K562 (cell line): Measurements from ENCODE around the gene FPGS. TPM values are rescaled to one million over a fixed set of nuclear protein-coding genes. Genes with fewer than 3 reads are reported as not detected.

Source experiments
- CTCF ChIP-seq, 3 experiments: IDR thresholded peaks in 2 of 3; conservative IDR thresholded peaks in 1 of 3; 2 replicates each; pipeline ENCODE4 v1.5.1; 2011 to 2012; ENCODE audit warnings: low read length in 3 of 3, mild to moderate bottlenecking in 3 of 3, control low read depth in 2 of 3, improper control_type of control experiment in 1 of 3, inconsistent platforms in 1 of 3, low read depth in 1 of 3, mixed read lengths in 1 of 3, moderate library complexity in 1 of 3; ENCODE audit not compliant: insufficient read depth in 2 of 3
- CXXC5 ChIP-seq: fragments of 250-450 bp; sonication (Bioruptor Pico); IDR thresholded peaks from 2 replicates; pipeline ENCODE4 v1.8.0; 2022; ENCODE audit warnings: inconsistent platforms, mild to moderate bottlenecking, moderate library complexity
- DACH1 ChIP-seq: fragments of 450-650 bp; IDR thresholded peaks from 2 replicates; pipeline ENCODE4 v1.6.1; 2018; ENCODE audit not compliant: partially characterized antibody
- E2F1 ChIP-seq: sonication (generic); formaldehyde crosslinking; IDR thresholded peaks from 2 replicates; pipeline ENCODE4 v1.8.1; 2023; ENCODE audit warnings: mild to moderate bottlenecking, missing genetic modification reagents, moderate library complexity
- ELF1 ChIP-seq: fragments of 200-800 bp; sonication (Bioruptor generic); IDR thresholded peaks from 2 replicates; pipeline ENCODE4 v1.6.1; 2016; ENCODE audit warnings: missing genetic modification characterization, missing compliant biosample characterization
- ELF2 ChIP-seq: fragments of 250-450 bp; sonication (Bioruptor Pico); IDR thresholded peaks from 2 replicates; pipeline ENCODE4 v1.5.0; 2021; ENCODE audit warnings: mild to moderate bottlenecking
- ELF4 ChIP-seq: fragments of 450-650 bp; formaldehyde crosslinking; IDR thresholded peaks from 2 replicates; pipeline ENCODE4 v1.4.0; 2022; ENCODE audit warnings: missing genetic modification characterization
- ESRRA ChIP-seq: fragments of 450-650 bp; IDR thresholded peaks from 2 replicates; pipeline ENCODE4 v1.6.1; 2014; ENCODE audit warnings: low read depth, mild to moderate bottlenecking, moderate library complexity, borderline replicate concordance
- HNRNPL ChIP-seq: fragments of 200-400 bp; formaldehyde crosslinking; IDR thresholded peaks from 2 replicates; pipeline ENCODE4 v1.6.1; 2017; ENCODE audit warnings: low read depth, mild to moderate bottlenecking, low read length
- LCOR ChIP-seq: sonication (generic); formaldehyde crosslinking; IDR thresholded peaks from 2 replicates; pipeline ENCODE4 v1.8.0; 2022; ENCODE audit warnings: mild to moderate bottlenecking, missing genetic modification reagents
- MAX ChIP-seq: sonication (generic); formaldehyde crosslinking; IDR thresholded peaks from 2 replicates; pipeline ENCODE4 v1.9.0; 2022; ENCODE audit warnings: mild to moderate bottlenecking, missing genetic modification reagents
- MCM7 ChIP-seq, 2 experiments: fragments of 450-650 bp; IDR thresholded peaks; 2 replicates each; pipeline ENCODE4 v1.6.1; 2016 to 2018
- NR3C1 ChIP-seq: sonication (generic); formaldehyde crosslinking; IDR thresholded peaks from 2 replicates; pipeline ENCODE4 v1.8.1; 2022; ENCODE audit warnings: missing genetic modification reagents
- RCOR1 ChIP-seq, 2 experiments: IDR thresholded peaks; 2 replicates each; pipeline ENCODE4 v1.6.1; 2012; ENCODE audit warnings: low read depth in 2 of 2, low read length in 2 of 2, borderline replicate concordance in 1 of 2, improper control_type of control experiment in 1 of 2
- STAG1 ChIP-seq: sonication (generic); formaldehyde crosslinking; IDR thresholded peaks from 2 replicates; pipeline ENCODE4 v1.5.0; 2020; ENCODE audit warnings: missing genetic modification reagents, borderline replicate concordance
- STAT5B ChIP-seq: fragments of 250-450 bp; sonication (Bioruptor Pico); IDR thresholded peaks from 2 replicates; pipeline ENCODE4 v1.8.0; 2021; ENCODE audit warnings: mild to moderate bottlenecking, inconsistent platforms
- ZNF217 ChIP-seq: sonication (generic); formaldehyde crosslinking; IDR thresholded peaks from 2 replicates; pipeline ENCODE4 v1.8.0; 2022; ENCODE audit warnings: mild to moderate bottlenecking, missing genetic modification reagents
- ZNF232 ChIP-seq: sonication (generic); formaldehyde crosslinking; IDR thresholded peaks from 2 replicates; pipeline ENCODE4 v1.8.0; 2022; ENCODE audit warnings: mild to moderate bottlenecking, missing genetic modification reagents
- ZNF668 ChIP-seq: fragments of 250-450 bp; sonication (Bioruptor Pico); IDR thresholded peaks from 2 replicates; pipeline ENCODE4 v1.8.0; 2022; ENCODE audit warnings: mild to moderate bottlenecking, inconsistent platforms
- polyA plus RNA-seq, 8 experiments: library from polyadenylated mRNA; depleted of rRNA in 4 of 8; stranded (reverse) in 5 of 8; unstranded in 3 of 8; fragments of >200 nt; fragmentation: Nextera tagmentation in 2 of 8; fragmentation: Illumina TruSeq in 1 of 8; extraction: Ambion mirVana in 2 of 8; extraction: Trizol in 1 of 8; gene quantifications; 2 replicates each; pipeline versions ENCODE4 v1.2.1 to v1.2.3, GENCODE V29; 2011 to 2014; ENCODE audit warnings: inconsistent platforms in 1 of 8, missing spikeins in 1 of 8
- total RNA-seq, 7 experiments: library from RNA; depleted of rRNA in 6 of 7; stranded (reverse); fragments of >200 nt in 6 of 7; fragmentation: Illumina TruSeq in 2 of 7; extraction: Trizol in 2 of 7; gene quantifications; 2 replicates each; pipeline versions ENCODE4 v1.2.1 to v1.2.3, GENCODE V29; 2011 to 2021; ENCODE audit warnings: low replicate concordance in 1 of 7
- TF ChIP-seq, protein P1 (sequence below): fragments of 150-350 bp; conservative IDR thresholded peaks from 2 replicates; pipeline ENCODE4 v1.6.1; 2014; ENCODE audit warnings: low read length
- TF ChIP-seq, protein P2 (sequence below): IDR thresholded peaks from 3 replicates; pipeline ENCODE4 v1.6.1; 2011; ENCODE audit warnings: borderline replicate concordance, mild to moderate bottlenecking; ENCODE audit not compliant: insufficient read length, insufficient read depth

The FPGS gene
- total and polyA plus RNA-seq, 9 of the 15 experiments (the other 6 are each of a cell fraction or from before 2014, with no cell fraction given), result 0.84 to 86.4 (median 59.2) TPM

DNA sequence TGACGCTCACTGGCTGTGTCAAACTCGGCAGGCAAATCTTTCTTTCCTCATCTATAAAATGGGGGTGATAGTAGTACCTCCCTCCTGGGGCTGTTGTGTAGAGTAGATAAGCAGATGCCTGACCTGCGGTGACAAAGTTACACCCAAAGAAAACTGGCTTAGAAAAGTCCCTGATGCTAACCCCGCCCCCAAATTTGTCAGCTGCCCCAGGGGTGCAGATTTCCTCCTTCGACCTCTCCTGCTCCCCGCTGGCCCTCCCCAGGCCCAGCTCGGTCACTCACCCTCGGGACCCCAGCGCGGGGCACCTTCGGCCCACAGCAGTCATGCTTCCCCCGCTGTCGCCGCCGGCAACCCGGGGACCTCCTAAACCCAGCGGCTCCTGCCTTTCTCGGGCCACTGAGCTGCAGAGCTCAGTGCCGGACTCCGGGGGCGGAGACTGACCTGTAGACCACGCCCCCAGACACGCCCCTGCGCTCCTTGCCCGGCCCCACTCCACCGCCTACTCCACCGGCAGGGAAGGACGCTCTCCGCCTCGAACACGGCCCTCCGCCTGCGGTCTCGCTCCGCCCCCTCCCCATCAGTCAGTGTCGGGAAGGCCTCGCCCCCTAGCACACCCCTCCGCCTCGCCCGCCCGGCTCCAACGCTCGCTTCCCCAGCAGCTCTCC, 31.6 kb upstream of the FPGS start (continued):
- no peak; a peak in 1 of 6 replicates for TF ChIP-seq CTCF (IDR thresholded peaks at IDR 0.05 in 2 of 3, conservative IDR thresholded peaks at IDR 0.05 in 1 of 3; ENCODE audit: insufficient read depth in 2 of 3, low read depth in 1 of 3, low read length in 3 of 3)
- TF ChIP-seq HNRNPL, result no peak
- TF ChIP-seq MCM7 (IDR thresholded peaks at IDR 0.05), result no peak
- TF ChIP-seq ELF2 (CRISPR knock-in tag), result no peak; the same call in 1 of the 2 replicates
- TF ChIP-seq STAT5B, result no peak
- no peak for TF ChIP-seq ZNF232 (CRISPR knock-in tag)
- TF ChIP-seq LCOR, result 0 out of 2 replicates have a peak, but pooled peaks have one; percentile 5
- TF ChIP-seq MAX, result peak; percentile 52; the same call in 1 of the 2 replicates
- peak; percentile 62 for TF ChIP-seq CXXC5
- TF ChIP-seq NR3C1 (CRISPR knock-in tag), result no peak
- TF ChIP-seq ZNF668, result no peak
- peak; percentile 22 for TF ChIP-seq DACH1
- TF ChIP-seq, protein P1, sequence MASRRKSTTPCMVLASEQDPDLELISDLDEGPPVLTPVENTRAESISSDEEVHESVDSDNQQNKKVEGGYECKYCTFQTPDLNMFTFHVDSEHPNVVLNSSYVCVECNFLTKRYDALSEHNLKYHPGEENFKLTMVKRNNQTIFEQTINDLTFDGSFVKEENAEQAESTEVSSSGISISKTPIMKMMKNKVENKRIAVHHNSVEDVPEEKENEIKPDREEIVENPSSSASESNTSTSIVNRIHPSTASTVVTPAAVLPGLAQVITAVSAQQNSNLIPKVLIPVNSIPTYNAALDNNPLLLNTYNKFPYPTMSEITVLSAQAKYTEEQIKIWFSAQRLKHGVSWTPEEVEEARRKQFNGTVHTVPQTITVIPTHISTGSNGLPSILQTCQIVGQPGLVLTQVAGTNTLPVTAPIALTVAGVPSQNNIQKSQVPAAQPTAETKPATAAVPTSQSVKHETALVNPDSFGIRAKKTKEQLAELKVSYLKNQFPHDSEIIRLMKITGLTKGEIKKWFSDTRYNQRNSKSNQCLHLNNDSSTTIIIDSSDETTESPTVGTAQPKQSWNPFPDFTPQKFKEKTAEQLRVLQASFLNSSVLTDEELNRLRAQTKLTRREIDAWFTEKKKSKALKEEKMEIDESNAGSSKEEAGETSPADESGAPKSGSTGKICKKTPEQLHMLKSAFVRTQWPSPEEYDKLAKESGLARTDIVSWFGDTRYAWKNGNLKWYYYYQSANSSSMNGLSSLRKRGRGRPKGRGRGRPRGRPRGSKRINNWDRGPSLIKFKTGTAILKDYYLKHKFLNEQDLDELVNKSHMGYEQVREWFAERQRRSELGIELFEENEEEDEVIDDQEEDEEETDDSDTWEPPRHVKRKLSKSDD, result no peak
- no peak for TF ChIP-seq E2F1 (CRISPR knock-in tag)
- TF ChIP-seq STAG1, result no peak
- no peak for TF ChIP-seq ZNF217 (CRISPR knock-in tag)
- TF ChIP-seq ELF4 (CRISPR knock-in tag), result no peak
- peak in 1 of 2 experiments; percentile 76; a peak in 2 of 4 replicates for TF ChIP-seq RCOR1 (IDR thresholded peaks at IDR 0.05; ENCODE audit: borderline replicate concordance in 1 of 2, low read depth in 2 of 2, low read length in 2 of 2)
- TF ChIP-seq ELF1 (tag), result no peak
- TF ChIP-seq, protein P2, sequence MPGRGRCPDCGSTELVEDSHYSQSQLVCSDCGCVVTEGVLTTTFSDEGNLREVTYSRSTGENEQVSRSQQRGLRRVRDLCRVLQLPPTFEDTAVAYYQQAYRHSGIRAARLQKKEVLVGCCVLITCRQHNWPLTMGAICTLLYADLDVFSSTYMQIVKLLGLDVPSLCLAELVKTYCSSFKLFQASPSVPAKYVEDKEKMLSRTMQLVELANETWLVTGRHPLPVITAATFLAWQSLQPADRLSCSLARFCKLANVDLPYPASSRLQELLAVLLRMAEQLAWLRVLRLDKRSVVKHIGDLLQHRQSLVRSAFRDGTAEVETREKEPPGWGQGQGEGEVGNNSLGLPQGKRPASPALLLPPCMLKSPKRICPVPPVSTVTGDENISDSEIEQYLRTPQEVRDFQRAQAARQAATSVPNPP, result no peak
- TF ChIP-seq ESRRA, result peak; percentile 76; the same call in 1 of the 2 replicates
